SK-N-SH (cell line): ENCODE measurements around the gene AOC1. TPM values are rescaled to one million over a fixed set of nuclear protein-coding genes. Genes with fewer than 3 reads are reported as not detected.

Experiments
- CTCF ChIA-PET: fragments of 300-600, 350-600 bp; formaldehyde crosslinking; extraction: SDS; loops from one replicate; lab custom pipeline; 2021; lab: Yijun Ruan, JAX
- POLR2A ChIA-PET: fragments of 350-600 bp; sonication (Branson Sonifier 250); formaldehyde crosslinking; extraction: SDS; loops from one replicate; lab custom pipeline; 2020; ENCODE audit warnings: antibody characterized with exemption, inconsistent platforms; lab: Yijun Ruan, JAX
- DNase-seq: peaks from one replicate; pipeline ENCODE4 v3.0.0; 2012
- H2AFZ ChIP-seq: fragments of 200-600 bp; sonication (generic); 2 replicates; pipeline ENCODE4 v1.8.1; 2016; ENCODE audit warnings: antibody characterized with exemption, mild to moderate bottlenecking, low read depth
- H3F3A ChIP-seq: fragments of 200-600 bp; sonication (generic); replicated peaks from 2 replicates; pipeline ENCODE3; 2016; ENCODE audit warnings: antibody characterized with exemption, mild to moderate bottlenecking; ENCODE audit not compliant: insufficient read depth
- H3K27ac ChIP-seq, 2 experiments: fragments of 200-500 bp in 1 of 2; fragments of 200-600 bp in 1 of 2; sonication (Bioruptor generic) in 1 of 2; sonication (generic), shearing (Covaris generic) in 1 of 2; 2 replicates each; pipeline versions ENCODE4 v1.5.1 to v1.6.1; 2014 to 2016; ENCODE audit warnings: low read depth in 2 of 2, inconsistent platforms in 1 of 2, low read length in 1 of 2, mild to moderate bottlenecking in 1 of 2, mixed read lengths in 1 of 2
- H3K27me3 ChIP-seq: fragments of 200-600 bp; sonication (generic), shearing (Covaris generic); 2 replicates; pipeline ENCODE4 v1.6.1; 2016; ENCODE audit warnings: mixed run types; ENCODE audit not compliant: insufficient read depth
- H3K36me3 ChIP-seq, 2 experiments: fragments of 200-500 bp in 1 of 2; fragments of 200-600 bp in 1 of 2; sonication (Bioruptor generic) in 1 of 2; sonication (generic) in 1 of 2; replicated peaks in 1 of 2; 2 replicates each; pipeline versions ENCODE3 to v1.5.1; 2014 to 2016; ENCODE audit warnings: low read length in 1 of 2, mild to moderate bottlenecking in 1 of 2; ENCODE audit not compliant: insufficient read depth in 2 of 2, control insufficient read depth in 1 of 2
- H3K4me1 ChIP-seq, 2 experiments: fragments of 200-500 bp in 1 of 2; fragments of 200-600 bp in 1 of 2; sonication (Bioruptor generic) in 1 of 2; sonication (generic), shearing (Covaris generic) in 1 of 2; 2 replicates each; pipeline versions ENCODE4 v1.5.1 to v1.6.1; 2014 to 2016; ENCODE audit warnings: low read depth in 1 of 2, low read length in 1 of 2, mixed run types in 1 of 2; ENCODE audit not compliant: insufficient read depth in 2 of 2, control insufficient read depth in 1 of 2
- H3K4me2 ChIP-seq: fragments of 200-600 bp; sonication (generic), shearing (Covaris generic); 2 replicates; pipeline ENCODE4 v1.6.1; 2017; ENCODE audit warnings: mixed run types
- H3K4me3 ChIP-seq, 2 experiments: fragments of 200-500 bp in 1 of 2; fragments of 200-600 bp in 1 of 2; sonication (Bioruptor generic) in 1 of 2; sonication (generic), shearing (Covaris generic) in 1 of 2; 2 replicates each; pipeline versions ENCODE4 v1.5.1 to v1.8.1; 2014 to 2016; ENCODE audit warnings: low read depth in 2 of 2, inconsistent platforms in 1 of 2, low read length in 1 of 2, mild to moderate bottlenecking in 1 of 2, mixed read lengths in 1 of 2, moderate library complexity in 1 of 2
- H3K79me2 ChIP-seq: fragments of 200-600 bp; sonication (generic); 2 replicates; pipeline ENCODE4 v1.8.1; 2017; ENCODE audit warnings: mild to moderate bottlenecking; ENCODE audit not compliant: insufficient read depth
- H3K9ac ChIP-seq: fragments of 200-600 bp; sonication (generic); 2 replicates; pipeline ENCODE4 v1.6.1; 2017; ENCODE audit warnings: mixed run types
- H3K9me2 ChIP-seq: fragments of 200-600 bp; sonication (generic); 2 replicates; pipeline ENCODE4 v1.6.1; 2017; ENCODE audit warnings: mixed run types
- H3K9me3 ChIP-seq: fragments of 200-600 bp; sonication (generic); 2 replicates; pipeline ENCODE4 v1.6.1; 2017; ENCODE audit warnings: mixed run types, mild to moderate bottlenecking, moderate library complexity
- H4K20me1 ChIP-seq: fragments of 200-600 bp; sonication (generic); 2 replicates; pipeline ENCODE4 v1.6.1; 2017; ENCODE audit warnings: mild to moderate bottlenecking, mixed run types; ENCODE audit not compliant: insufficient read depth
- EZH2phosphoT487 ChIP-seq: fragments of 200-600 bp; sonication (generic); IDR thresholded peaks from 2 replicates; pipeline ENCODE4 v1.6.1; 2017; ENCODE audit warnings: low read depth, mixed run types, mild to moderate bottlenecking, antibody characterized with exemption, moderate library complexity, borderline replicate concordance
- FOXM1 ChIP-seq: IDR thresholded peaks from 2 replicates; pipeline ENCODE4 v1.4.0; 2012; ENCODE audit warnings: low read depth, mild to moderate bottlenecking
- JUND ChIP-seq: IDR thresholded peaks from 2 replicates; pipeline ENCODE4 v1.4.0; 2012
- MEF2A ChIP-seq: IDR thresholded peaks from 2 replicates; pipeline ENCODE4 v1.4.0; 2012; ENCODE audit warnings: low read depth, borderline replicate concordance
- RXRA ChIP-seq: IDR thresholded peaks from 2 replicates; pipeline ENCODE4 v1.4.0; 2012; ENCODE audit warnings: low read depth, mild to moderate bottlenecking, borderline replicate concordance
- SIN3A ChIP-seq: IDR thresholded peaks from 2 replicates; pipeline ENCODE4 v1.6.1; 2012; ENCODE audit warnings: low read depth, mild to moderate bottlenecking, low read length, moderate library complexity, borderline replicate concordance
- TCF12 ChIP-seq: IDR thresholded peaks from 2 replicates; pipeline ENCODE4 v1.4.0; 2012
- WGBS: methylation state at CpG from one replicate; pipeline ENCODE4 v1.1.6; 2017; ENCODE audit warnings: low lambda C conversion rate; 5-methylcytosine and 5-hydroxymethylcytosine counted together
- polyA plus RNA-seq, 3 experiments: library from polyadenylated mRNA; depleted of rRNA; stranded (reverse); fragments of >200 nt; gene quantifications; 2 replicates each; pipeline ENCODE4 v1.2.3, GENCODE V29; 2012
- TF ChIP-seq, protein P1 (sequence below): IDR thresholded peaks from 2 replicates; pipeline ENCODE4 v1.4.0; 2012; ENCODE audit warnings: low read depth, borderline replicate concordance
- TF ChIP-seq, protein P2 (sequence below): fragments of 200-600 bp; sonication (generic); IDR thresholded peaks from 2 replicates; pipeline ENCODE4 v1.6.1; 2017; ENCODE audit warnings: antibody characterized with exemption, mild to moderate bottlenecking, moderate library complexity
- TF ChIP-seq, protein P3 (sequence below): IDR thresholded peaks from 2 replicates; pipeline ENCODE4; 2012
- TF ChIP-seq, protein P4 (sequence below): fragments of 150-350 bp; IDR thresholded peaks from 2 replicates; pipeline ENCODE4 v1.6.1; 2017; ENCODE audit warnings: antibody characterized with exemption, low read length, low read depth, borderline replicate concordance
- TF ChIP-seq, protein P5 (sequence below): IDR thresholded peaks from 2 replicates; pipeline ENCODE4 v1.4.0; 2012; ENCODE audit warnings: low read depth, borderline replicate concordance
- TF ChIP-seq, protein P6 (sequence below): IDR thresholded peaks from 2 replicates; pipeline ENCODE4 v1.4.0; 2012; ENCODE audit warnings: low read depth
- TF ChIP-seq, protein P7 (sequence below): IDR thresholded peaks from 2 replicates; pipeline ENCODE4 v1.6.1; 2012; ENCODE audit warnings: mild to moderate bottlenecking, low read depth, low read length, moderate library complexity
- TF ChIP-seq, protein P8 (sequence below): fragments of 150-350 bp; IDR thresholded peaks from 2 replicates; pipeline ENCODE4 v1.6.1; 2016; ENCODE audit warnings: mild to moderate bottlenecking, low read depth, low read length

The AOC1 gene
- polyA plus RNA-seq, 1 of the 3 experiments (the other 2 are of a cell fraction): not detected

DNA sequence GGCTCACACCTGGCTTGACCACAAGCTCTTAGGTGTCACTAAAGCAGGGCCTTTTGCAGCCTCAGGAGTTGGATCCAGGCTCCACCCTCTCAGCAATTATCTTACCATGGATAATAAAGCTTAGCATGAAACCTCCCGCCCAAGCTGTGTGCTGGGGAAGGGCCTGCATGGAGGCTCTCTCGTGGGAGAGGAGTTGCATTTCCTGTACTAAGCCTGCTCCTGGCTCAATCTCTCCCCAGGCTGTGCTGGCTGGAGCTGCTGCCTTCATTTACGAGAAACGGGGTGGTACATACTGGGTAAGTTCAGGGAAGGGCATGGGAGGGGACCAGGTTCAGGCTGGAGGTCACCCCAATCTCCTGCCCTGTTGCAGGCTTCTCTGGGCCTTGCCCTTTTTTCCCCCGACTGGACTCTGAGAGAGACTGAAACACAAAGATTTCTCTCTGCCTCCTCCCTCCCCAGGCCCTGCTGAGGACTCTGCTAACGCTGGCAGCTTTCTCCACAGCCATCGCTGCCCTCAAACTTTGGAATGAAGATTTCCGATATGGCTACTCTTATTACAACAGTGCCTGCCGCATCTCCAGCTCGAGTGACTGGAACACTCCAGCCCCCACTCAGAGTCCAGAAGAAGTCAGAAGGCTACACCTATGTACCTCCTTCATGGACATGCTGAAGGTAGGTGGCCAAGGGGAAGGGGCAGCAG lies 49.0 kb upstream of the AOC1 start:
- no peak for DNase-seq
- WGBS: 34% methylated on average over 10 of the region's 10 CpGs
- Histone ChIP-seq H3K9me2 (no peaks in the 10 kb centered on the region), H3K4me2 (no peak overlapping the region), H3K4me1 (peaks cover 0 to 7% of the 10 kb centered on the region in 2 experiments; a peak in 1 of 4 replicates), H3K9ac (no peak overlapping the region), H3K79me2 (no peaks in the 10 kb centered on the region), H3K27me3 (no peaks in the 10 kb centered on the region), H3K36me3 (no peaks in the 10 kb centered on the region), H3F3A (no peaks in the 10 kb centered on the region), H4K20me1 (no peaks in the 10 kb centered on the region), H3K4me3 (no peak overlapping the region), H3K27ac (no peak overlapping the region), H2AFZ (no peak overlapping the region), H3K9me3 (0 out of 2 replicates have a peak, but pooled peaks cover 7% of the 10 kb centered on the region)
- no peak for TF ChIP-seq EZH2phosphoT487
- TF ChIP-seq, protein P1, sequence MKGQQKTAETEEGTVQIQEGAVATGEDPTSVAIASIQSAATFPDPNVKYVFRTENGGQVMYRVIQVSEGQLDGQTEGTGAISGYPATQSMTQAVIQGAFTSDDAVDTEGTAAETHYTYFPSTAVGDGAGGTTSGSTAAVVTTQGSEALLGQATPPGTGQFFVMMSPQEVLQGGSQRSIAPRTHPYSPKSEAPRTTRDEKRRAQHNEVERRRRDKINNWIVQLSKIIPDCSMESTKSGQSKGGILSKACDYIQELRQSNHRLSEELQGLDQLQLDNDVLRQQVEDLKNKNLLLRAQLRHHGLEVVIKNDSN: no peak
- TF ChIP-seq FOXM1: no peak
- TF ChIP-seq, protein P2, sequence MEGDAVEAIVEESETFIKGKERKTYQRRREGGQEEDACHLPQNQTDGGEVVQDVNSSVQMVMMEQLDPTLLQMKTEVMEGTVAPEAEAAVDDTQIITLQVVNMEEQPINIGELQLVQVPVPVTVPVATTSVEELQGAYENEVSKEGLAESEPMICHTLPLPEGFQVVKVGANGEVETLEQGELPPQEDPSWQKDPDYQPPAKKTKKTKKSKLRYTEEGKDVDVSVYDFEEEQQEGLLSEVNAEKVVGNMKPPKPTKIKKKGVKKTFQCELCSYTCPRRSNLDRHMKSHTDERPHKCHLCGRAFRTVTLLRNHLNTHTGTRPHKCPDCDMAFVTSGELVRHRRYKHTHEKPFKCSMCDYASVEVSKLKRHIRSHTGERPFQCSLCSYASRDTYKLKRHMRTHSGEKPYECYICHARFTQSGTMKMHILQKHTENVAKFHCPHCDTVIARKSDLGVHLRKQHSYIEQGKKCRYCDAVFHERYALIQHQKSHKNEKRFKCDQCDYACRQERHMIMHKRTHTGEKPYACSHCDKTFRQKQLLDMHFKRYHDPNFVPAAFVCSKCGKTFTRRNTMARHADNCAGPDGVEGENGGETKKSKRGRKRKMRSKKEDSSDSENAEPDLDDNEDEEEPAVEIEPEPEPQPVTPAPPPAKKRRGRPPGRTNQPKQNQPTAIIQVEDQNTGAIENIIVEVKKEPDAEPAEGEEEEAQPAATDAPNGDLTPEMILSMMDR: no peak
- TF ChIP-seq SIN3A: no peak
- TF ChIP-seq, protein P3, sequence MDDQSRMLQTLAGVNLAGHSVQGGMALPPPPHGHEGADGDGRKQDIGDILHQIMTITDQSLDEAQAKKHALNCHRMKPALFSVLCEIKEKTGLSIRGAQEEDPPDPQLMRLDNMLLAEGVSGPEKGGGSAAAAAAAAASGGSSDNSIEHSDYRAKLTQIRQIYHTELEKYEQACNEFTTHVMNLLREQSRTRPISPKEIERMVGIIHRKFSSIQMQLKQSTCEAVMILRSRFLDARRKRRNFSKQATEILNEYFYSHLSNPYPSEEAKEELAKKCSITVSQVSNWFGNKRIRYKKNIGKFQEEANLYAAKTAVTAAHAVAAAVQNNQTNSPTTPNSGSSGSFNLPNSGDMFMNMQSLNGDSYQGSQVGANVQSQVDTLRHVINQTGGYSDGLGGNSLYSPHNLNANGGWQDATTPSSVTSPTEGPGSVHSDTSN: no peak
- TF ChIP-seq, protein P4, sequence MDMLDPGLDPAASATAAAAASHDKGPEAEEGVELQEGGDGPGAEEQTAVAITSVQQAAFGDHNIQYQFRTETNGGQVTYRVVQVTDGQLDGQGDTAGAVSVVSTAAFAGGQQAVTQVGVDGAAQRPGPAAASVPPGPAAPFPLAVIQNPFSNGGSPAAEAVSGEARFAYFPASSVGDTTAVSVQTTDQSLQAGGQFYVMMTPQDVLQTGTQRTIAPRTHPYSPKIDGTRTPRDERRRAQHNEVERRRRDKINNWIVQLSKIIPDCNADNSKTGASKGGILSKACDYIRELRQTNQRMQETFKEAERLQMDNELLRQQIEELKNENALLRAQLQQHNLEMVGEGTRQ: no peak
- TF ChIP-seq MEF2A: no peak
- TF ChIP-seq, protein P5, sequence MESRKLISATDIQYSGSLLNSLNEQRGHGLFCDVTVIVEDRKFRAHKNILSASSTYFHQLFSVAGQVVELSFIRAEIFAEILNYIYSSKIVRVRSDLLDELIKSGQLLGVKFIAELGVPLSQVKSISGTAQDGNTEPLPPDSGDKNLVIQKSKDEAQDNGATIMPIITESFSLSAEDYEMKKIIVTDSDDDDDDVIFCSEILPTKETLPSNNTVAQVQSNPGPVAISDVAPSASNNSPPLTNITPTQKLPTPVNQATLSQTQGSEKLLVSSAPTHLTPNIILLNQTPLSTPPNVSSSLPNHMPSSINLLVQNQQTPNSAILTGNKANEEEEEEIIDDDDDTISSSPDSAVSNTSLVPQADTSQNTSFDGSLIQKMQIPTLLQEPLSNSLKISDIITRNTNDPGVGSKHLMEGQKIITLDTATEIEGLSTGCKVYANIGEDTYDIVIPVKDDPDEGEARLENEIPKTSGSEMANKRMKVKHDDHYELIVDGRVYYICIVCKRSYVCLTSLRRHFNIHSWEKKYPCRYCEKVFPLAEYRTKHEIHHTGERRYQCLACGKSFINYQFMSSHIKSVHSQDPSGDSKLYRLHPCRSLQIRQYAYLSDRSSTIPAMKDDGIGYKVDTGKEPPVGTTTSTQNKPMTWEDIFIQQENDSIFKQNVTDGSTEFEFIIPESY: no peak
- TF ChIP-seq RXRA: no peak
- no peak for TF ChIP-seq JUND
- no peak for TF ChIP-seq TCF12
- TF ChIP-seq, protein P6, sequence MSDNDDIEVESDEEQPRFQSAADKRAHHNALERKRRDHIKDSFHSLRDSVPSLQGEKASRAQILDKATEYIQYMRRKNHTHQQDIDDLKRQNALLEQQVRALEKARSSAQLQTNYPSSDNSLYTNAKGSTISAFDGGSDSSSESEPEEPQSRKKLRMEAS: no peak
- TF ChIP-seq, protein P7, sequence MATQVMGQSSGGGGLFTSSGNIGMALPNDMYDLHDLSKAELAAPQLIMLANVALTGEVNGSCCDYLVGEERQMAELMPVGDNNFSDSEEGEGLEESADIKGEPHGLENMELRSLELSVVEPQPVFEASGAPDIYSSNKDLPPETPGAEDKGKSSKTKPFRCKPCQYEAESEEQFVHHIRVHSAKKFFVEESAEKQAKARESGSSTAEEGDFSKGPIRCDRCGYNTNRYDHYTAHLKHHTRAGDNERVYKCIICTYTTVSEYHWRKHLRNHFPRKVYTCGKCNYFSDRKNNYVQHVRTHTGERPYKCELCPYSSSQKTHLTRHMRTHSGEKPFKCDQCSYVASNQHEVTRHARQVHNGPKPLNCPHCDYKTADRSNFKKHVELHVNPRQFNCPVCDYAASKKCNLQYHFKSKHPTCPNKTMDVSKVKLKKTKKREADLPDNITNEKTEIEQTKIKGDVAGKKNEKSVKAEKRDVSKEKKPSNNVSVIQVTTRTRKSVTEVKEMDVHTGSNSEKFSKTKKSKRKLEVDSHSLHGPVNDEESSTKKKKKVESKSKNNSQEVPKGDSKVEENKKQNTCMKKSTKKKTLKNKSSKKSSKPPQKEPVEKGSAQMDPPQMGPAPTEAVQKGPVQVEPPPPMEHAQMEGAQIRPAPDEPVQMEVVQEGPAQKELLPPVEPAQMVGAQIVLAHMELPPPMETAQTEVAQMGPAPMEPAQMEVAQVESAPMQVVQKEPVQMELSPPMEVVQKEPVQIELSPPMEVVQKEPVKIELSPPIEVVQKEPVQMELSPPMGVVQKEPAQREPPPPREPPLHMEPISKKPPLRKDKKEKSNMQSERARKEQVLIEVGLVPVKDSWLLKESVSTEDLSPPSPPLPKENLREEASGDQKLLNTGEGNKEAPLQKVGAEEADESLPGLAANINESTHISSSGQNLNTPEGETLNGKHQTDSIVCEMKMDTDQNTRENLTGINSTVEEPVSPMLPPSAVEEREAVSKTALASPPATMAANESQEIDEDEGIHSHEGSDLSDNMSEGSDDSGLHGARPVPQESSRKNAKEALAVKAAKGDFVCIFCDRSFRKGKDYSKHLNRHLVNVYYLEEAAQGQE: no peak
- TF ChIP-seq, protein P8, sequence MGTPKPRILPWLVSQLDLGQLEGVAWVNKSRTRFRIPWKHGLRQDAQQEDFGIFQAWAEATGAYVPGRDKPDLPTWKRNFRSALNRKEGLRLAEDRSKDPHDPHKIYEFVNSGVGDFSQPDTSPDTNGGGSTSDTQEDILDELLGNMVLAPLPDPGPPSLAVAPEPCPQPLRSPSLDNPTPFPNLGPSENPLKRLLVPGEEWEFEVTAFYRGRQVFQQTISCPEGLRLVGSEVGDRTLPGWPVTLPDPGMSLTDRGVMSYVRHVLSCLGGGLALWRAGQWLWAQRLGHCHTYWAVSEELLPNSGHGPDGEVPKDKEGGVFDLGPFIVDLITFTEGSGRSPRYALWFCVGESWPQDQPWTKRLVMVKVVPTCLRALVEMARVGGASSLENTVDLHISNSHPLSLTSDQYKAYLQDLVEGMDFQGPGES: no peak
- POLR2A ChIA-PET: interaction anchor here (1.7 kb wide), 1 partner anchor 15 kb away, joined by 5 read pairs; no protein-coding TSS in a partner anchor
- CTCF ChIA-PET: interaction anchor here (0.7 to 2.0 kb wide), 6 partner anchors 14 to 369 kb away, joined by 3 to 7 read pairs (median 4); no protein-coding TSS in a partner anchor
